GM18907 (cell line): Measurements from ENCODE around the gene RABGAP1L.

Source experiments
- ATAC-seq: cut with Tn5 transposase; IDR thresholded peaks from one replicate; pipeline ENCODE4 v1.9.1; 2021; ENCODE audit warnings: mild to moderate bottlenecking, moderate library complexity; ENCODE audit not compliant: unreplicated experiment

Gene RABGAP1L

GRCh38 chr1:174197088-174197487, 37.8 kb downstream of the RABGAP1L start:
- ATAC-seq, result no peak

- no peak for ATAC-seq
Observed at GRCh38 chr1:174197547-174197946, 38.2 kb downstream of the RABGAP1L start.

DNA sequence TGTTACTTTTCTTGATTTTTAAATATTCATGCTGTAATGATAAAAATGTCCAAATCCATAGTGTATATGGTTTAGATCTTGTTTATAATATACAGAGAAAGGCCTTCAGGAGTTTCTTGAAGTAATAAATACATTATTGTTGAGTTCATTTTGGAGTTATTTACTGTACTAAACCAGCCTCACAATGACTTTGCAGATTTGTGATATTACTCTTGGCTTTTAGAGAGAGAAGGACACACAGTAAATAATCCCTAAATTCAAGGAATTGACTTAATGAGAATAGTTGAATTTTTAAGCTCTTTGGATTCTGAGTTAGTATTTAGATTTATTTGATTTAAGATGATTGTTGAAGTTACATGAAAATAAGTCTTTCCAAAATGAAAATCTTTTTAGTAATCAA, 38.9 kb downstream of the RABGAP1L start:
- ATAC-seq, result no peak

DNA sequence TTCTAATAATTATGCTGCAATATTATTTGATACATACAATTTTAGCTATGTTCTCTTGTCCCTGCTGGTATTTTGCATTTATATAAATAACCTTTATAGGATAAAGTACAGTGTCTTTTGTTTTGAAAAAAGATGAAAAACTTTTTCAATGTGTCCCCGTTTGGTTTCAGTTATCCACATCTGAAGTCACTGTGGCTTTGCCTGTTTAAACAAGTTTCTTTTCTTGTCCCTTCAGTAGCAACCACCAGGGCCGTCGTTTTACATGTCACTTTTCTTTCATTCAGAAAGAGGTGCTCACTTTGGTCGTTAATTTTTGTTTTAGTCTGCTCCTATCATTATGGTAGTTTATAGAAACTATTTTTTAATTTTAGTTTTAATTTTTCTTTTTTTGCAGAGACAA, 41.4 kb downstream of the RABGAP1L start:
- ATAC-seq, result no peak

DNA sequence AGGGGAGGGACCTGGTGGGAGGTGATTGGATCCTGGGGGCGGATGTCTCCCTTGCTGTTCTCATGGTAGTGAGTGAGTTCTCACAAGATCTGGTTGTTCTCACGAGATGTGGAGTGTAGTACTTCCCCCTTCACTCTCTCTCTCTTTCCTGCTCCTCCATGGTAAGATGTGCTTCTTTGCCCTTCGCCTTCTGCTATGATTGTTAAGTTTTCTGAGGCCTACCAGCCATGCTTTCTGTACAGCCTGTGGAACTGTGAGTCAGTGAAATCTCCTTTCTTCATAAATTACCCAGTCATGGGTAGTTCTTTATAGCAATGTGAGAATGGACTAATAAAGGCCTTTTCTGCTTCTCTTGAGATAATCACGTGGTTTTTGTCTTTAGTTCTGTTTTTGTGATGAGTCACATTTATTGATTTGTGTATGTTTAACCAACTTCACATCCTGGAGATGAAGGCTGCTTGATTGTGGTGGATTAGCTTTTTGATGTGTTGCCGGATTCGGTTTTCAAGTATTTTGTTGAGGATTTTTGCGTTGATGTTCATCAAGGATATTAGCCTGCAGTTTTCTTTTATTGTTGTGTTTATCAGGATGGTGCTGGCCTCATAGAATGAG, 45.5 kb downstream of the RABGAP1L start:
- ATAC-seq, result no peak

GRCh38 chr1:174206148-174206836, 47.0 kb downstream of the RABGAP1L start:
- no peak for ATAC-seq

- ATAC-seq, result peak; percentile 91
Observed at GRCh38 chr1:174209347-174210187, 50.2 kb downstream of the RABGAP1L start.

DNA sequence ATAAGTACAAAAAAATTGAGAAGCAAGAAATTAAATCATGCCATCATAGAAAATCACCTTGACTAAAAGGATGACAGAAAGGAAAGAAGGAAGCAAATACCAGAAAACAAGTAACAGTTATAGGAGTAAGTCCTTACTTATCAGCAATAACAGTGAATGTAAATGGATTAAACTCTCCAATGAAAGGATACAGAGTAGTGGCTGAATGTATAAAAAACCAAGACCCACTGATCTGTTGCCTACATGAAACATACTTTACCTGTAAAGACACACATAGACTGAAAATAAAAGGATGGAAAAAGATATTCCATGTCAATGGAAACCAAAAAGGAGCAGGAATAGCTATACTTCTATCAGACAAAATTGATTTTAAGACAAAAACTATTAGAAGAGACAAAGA, 52.2 kb downstream of the RABGAP1L start:
- no peak for ATAC-seq

GRCh38 chr1:174215766-174216165, 56.4 kb downstream of the RABGAP1L start:
- no peak for ATAC-seq

DNA sequence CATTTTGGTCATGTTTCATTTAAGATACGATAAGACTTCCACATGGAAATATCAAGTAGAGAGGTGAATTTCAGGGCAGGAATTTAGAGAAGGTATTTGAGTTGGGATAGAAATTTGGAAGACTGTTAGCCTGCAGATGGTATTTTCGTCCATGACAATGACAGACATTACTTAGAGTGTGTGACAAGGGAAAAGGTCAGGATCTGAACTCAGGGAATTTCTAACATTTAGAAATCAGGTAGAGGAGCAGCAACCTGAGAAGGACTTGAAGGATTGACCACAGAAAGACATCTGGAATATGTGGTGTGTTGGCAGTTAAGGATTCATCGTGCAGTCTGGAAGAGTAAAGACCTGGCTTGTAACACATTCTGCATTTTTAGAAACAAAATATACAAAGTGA, 57.9 kb downstream of the RABGAP1L start:
- no peak for ATAC-seq

DNA sequence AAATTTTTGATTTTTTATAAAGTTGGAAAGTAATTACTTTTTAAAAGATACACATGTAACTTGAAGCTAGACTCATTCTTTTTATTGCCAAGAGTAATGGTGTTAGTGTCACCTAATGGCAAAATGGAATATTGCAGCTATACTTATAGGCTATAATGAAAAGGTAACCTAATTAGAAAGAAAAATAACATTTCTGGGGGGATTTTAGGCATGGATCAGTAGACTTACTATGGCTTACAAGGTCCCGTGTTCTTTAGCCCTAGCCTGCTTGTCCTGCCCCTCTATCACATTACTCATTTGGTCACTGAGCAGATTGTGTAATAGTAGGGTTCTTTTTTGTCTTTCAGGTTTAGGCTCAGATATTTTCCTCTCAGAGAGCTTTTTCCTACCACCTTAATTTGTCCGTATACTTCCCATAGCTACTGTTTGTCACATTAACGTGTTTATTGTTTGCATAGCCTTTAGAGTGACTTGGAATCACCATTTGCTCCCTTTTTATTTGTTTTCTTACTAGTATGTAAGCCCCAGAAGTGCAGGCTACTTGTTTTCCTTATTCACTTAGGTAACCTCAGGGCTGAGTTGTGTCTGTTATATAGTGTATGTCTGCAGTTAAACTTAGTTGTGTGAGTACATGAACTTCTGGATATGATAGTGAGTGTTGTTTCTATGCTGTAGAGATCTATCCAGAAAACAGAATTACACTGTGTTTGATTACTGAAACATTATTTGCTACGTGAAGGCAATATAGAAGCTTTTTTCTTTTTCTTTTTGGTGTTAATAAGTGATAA, 58.7 kb downstream of the RABGAP1L start:
- ATAC-seq, result peak; percentile 53

- ATAC-seq, result no peak
Observed at GRCh38 chr1:174218983-174219382, 59.7 kb downstream of the RABGAP1L start.

GRCh38 chr1:174219606-174220370, 60.5 kb downstream of the RABGAP1L start:
- no peak for ATAC-seq

GRCh38 chr1:174221681-174222080, 62.4 kb downstream of the RABGAP1L start:
- ATAC-seq, result no peak

GRCh38 chr1:174222166-174222949, 63.0 kb downstream of the RABGAP1L start:
- ATAC-seq, result no peak

DNA sequence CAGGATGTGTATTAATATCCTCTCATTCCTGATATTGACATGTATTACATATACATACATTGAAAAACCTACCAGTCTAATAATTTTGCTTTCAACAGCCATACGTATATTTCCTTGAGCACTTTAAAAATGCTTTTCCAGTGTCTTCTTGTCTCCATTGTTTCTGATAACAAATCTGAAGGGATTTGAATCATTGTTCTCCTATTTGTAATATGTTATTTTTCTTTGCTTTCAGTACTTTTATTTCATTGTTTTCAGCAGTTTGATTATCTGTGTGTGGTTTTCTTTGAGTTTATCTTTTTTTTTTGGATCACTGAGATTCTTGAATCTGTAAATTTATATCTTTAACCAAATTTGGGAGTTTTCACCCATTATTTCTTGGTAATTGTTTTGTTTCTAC, 65.3 kb downstream of the RABGAP1L start:
- ATAC-seq, result no peak

GRCh38 chr1:174225499-174226204, 66.3 kb downstream of the RABGAP1L start:
- peak; percentile 71 for ATAC-seq

- no peak for ATAC-seq
Observed at GRCh38 chr1:174230399-174230798, 71.1 kb downstream of the RABGAP1L start.

DNA sequence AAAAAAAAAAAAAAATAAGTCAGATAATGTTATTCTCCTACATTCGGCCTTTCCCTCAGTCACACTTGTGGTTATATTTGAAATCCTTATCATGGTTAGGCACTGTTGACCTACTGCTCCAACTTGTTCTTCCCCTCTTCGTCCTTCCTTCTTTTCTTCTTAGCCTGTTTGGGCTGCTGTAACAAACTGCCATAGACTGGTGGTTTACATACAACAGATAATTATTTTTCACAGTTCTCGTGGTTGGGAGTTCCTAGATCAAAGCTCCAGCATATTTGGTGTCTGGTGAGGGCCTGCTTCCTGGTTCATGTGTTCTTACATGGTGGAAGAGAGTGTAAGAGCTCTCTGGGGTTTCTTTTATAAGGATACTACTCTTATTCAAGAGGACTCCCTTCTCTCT, 73.4 kb downstream of the RABGAP1L start:
- ATAC-seq, result no peak
